GM23338 (cell line): ENCODE results near the gene WDR54. TPM values are rescaled to one million over a fixed set of nuclear protein-coding genes. Genes with fewer than 3 reads are reported as not detected.

Experiments
- ATAC-seq: fragments of 200-7000 bp; cut with Tn5 transposase; 3 replicates; pipeline ENCODE4 v1.9.1; 2020
- DNase-seq: peaks from one replicate; pipeline ENCODE4 v3.0.0-alpha.2; 2015; ENCODE audit warnings: low spot score
- H2AFZ ChIP-seq: fragments of 200-600 bp; sonication (generic); 2 replicates; pipeline ENCODE4 v1.8.0; 2016; ENCODE audit warnings: antibody characterized with exemption, mild to moderate bottlenecking, moderate library complexity
- H3F3A ChIP-seq: fragments of 200-600 bp; sonication (generic); replicated peaks from 2 replicates; pipeline ENCODE4 v1.8.0; 2017; ENCODE audit warnings: antibody characterized with exemption, mixed run types, low read depth
- H3K27ac ChIP-seq: fragments of 200-600 bp; sonication (generic); 2 replicates; pipeline ENCODE4 v1.6.1; 2016; ENCODE audit warnings: low read depth
- H3K27me3 ChIP-seq: fragments of 200-600 bp; sonication (generic); 2 replicates; pipeline ENCODE4 v1.8.0; 2016; ENCODE audit warnings: mild to moderate bottlenecking, mixed run types, moderate library complexity; ENCODE audit not compliant: insufficient read depth
- H3K36me3 ChIP-seq: fragments of 200-600 bp; sonication (generic); 2 replicates; pipeline ENCODE4 v1.8.0; 2016; ENCODE audit warnings: mild to moderate bottlenecking; ENCODE audit not compliant: insufficient read depth
- H3K4me1 ChIP-seq: fragments of 200-600 bp; sonication (generic); 2 replicates; pipeline ENCODE4 v1.8.0; 2016; ENCODE audit warnings: mild to moderate bottlenecking, moderate library complexity; ENCODE audit not compliant: insufficient read depth
- H3K4me2 ChIP-seq: fragments of 200-600 bp; sonication (generic); 2 replicates; pipeline ENCODE4 v1.7.1; 2017; ENCODE audit warnings: mixed run types
- H3K4me3 ChIP-seq: fragments of 200-600 bp; sonication (generic); 2 replicates; pipeline ENCODE4 v1.6.1; 2016; ENCODE audit warnings: mixed run types
- H3K79me2 ChIP-seq: fragments of 200-600 bp; sonication (generic); replicated peaks from 2 replicates; pipeline ENCODE4 v1.8.0; 2017; ENCODE audit warnings: mild to moderate bottlenecking; ENCODE audit not compliant: insufficient read depth
- H3K9me2 ChIP-seq: fragments of 200-600 bp; sonication (generic); 2 replicates; pipeline ENCODE4 v1.8.0; 2017; ENCODE audit not compliant: insufficient read depth
- H4K20me1 ChIP-seq: fragments of 200-600 bp; sonication (generic); replicated peaks from 2 replicates; pipeline ENCODE4 v1.8.0; 2017; ENCODE audit warnings: mild to moderate bottlenecking; ENCODE audit not compliant: insufficient read depth
- H3K27ac Mint-ChIP-seq: 2 replicates; pipeline ENCODE4 v1.8.0; 2020; ENCODE audit warnings: inconsistent platforms, mild to moderate bottlenecking, moderate library complexity, mixed read lengths
- H3K27me3 Mint-ChIP-seq: 3 replicates; pipeline ENCODE4 v1.8.0; 2022; ENCODE audit warnings: low read depth, mild to moderate bottlenecking, moderate library complexity, mixed read lengths, inconsistent platforms; ENCODE audit not compliant: insufficient read depth, poor library complexity
- H3K36me3 Mint-ChIP-seq: 3 replicates; pipeline ENCODE4 v1.8.0; 2021; ENCODE audit warnings: low read depth, mild to moderate bottlenecking, inconsistent platforms, moderate library complexity, mixed read lengths
- H3K4me1 Mint-ChIP-seq: 3 replicates; pipeline ENCODE4 v1.8.0; 2020; ENCODE audit warnings: mild to moderate bottlenecking, inconsistent platforms, mixed read lengths
- H3K4me3 Mint-ChIP-seq: 3 replicates; pipeline ENCODE4 v1.8.0; 2021; ENCODE audit warnings: moderate library complexity, mild to moderate bottlenecking, inconsistent platforms, mixed read lengths
- H3K9me3 Mint-ChIP-seq: 3 replicates; pipeline ENCODE4 v1.8.0; 2020; ENCODE audit warnings: moderate library complexity, mild to moderate bottlenecking, inconsistent platforms, mixed read lengths
- CREB1 ChIP-seq: fragments of 250-450 bp; sonication (Bioruptor Pico); IDR thresholded peaks from 2 replicates; pipeline ENCODE4 v1.5.0; 2020; ENCODE audit warnings: low read depth, mild to moderate bottlenecking, moderate library complexity
- JUNB ChIP-seq: IDR thresholded peaks from one replicate; pipeline ENCODE4 v1.6.1; 2016; ENCODE audit warnings: antibody characterized with exemption; ENCODE audit not compliant: unreplicated experiment
- POLR2AphosphoS5 ChIP-seq: IDR thresholded peaks from 2 replicates; pipeline ENCODE4 v1.6.1; 2016; ENCODE audit warnings: antibody characterized with exemption, low read depth
- STAT1 ChIP-seq: IDR thresholded peaks from one replicate; pipeline ENCODE4 v1.6.1; 2016; ENCODE audit warnings: antibody characterized with exemption; ENCODE audit not compliant: unreplicated experiment
- polyA plus RNA-seq: library from polyadenylated mRNA; unstranded; fragments of >200 nt; fragmentation: Nextera tagmentation; extraction: Ambion mirVana; gene quantifications from 2 replicates; pipeline ENCODE4 v1.2.1, GENCODE V29; 2016
- total RNA-seq: library from RNA; depleted of rRNA; stranded (reverse); fragments of >200 nt; shearing (Covaris generic); gene quantifications from 2 replicates; pipeline ENCODE4 v1.2.3, GENCODE V29; 2014
- TF ChIP-seq, protein P1 (sequence below): fragments of 250-450 bp; sonication (Bioruptor Pico); IDR thresholded peaks from 2 replicates; pipeline ENCODE4 v1.5.0; 2020; ENCODE audit warnings: mild to moderate bottlenecking, moderate library complexity
- TF ChIP-seq, protein P2 (sequence below), 2 experiments: fragments of 200-600 bp in 1 of 2; sonication (generic) in 1 of 2; conservative IDR thresholded peaks; 2 replicates each; pipeline versions ENCODE4 v1.5.1 to v1.6.1; 2016 to 2017; ENCODE audit warnings: antibody characterized with exemption in 2 of 2, low read depth in 2 of 2, mild to moderate bottlenecking in 2 of 2, moderate library complexity in 1 of 2

WDR54 gene
- total and polyA plus RNA-seq, 2 experiments from 2014 or later = 41.3 to 42.6 TPM

DNA sequence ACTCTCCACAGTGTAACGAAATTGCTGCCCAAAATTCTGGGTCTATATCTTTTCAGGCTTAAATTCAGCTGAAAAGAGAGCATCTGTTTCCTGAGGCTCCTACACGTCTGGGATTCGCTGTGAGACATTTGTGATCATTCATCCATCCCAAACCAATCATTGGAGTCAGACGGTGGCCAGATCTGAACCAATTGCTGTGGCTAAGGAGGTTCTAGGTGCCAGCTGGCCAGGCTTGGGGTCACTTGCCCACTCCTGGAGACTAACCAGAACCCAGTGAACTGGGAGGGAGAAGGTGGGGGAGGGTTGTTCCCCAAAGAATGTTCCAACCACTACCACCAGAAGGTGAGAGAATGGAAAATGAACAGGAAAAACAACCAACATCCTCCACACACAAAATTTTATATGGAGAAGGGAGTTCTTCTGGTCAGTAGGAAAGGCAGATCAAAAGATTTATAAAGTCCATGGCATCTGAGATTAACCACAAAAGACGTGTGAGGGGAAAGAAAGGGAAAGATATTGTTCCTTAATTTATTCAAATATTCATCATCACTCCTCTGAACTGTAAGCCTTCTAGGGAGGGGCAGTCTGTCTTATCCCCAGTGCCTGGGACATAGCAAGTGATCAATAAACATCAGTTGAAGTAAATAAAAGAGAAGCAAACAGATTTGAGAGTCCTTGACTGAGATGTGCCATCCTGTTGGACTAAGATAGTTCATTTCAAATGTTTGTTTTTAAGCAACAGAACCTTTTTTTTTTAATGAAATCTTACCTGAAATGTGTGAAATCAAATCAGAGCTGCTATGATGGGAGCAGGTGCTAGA is 23.2 kb downstream of the WDR54 start:
- no peaks in the 10 kb centered on the region for H3K27me3 ChIP-seq
- no peak for DNase-seq
- peaks cover 6% of the 10 kb centered on the region for H3K79me2 ChIP-seq
- peak overlapping the region; percentile 89; the same call in 1 of the 2 replicates for H2AFZ ChIP-seq
- peaks cover 14% of the 10 kb centered on the region for H3F3A ChIP-seq
- no peak overlapping the region for H3K4me2 ChIP-seq
- no peak overlapping the region for H3K4me3 Mint-ChIP-seq
- H3K9me3 Mint-ChIP-seq = no peaks in the 10 kb centered on the region; the same call in 2 of the 3 replicates
- H3K4me1 ChIP-seq = peaks cover 3% of the 10 kb centered on the region; the same call in 1 of the 2 replicates
- H3K4me3 ChIP-seq = no peak overlapping the region
- H3K27ac ChIP-seq = no peak overlapping the region
- peaks cover 2% of the 10 kb centered on the region; the same call in 1 of the 3 replicates for H3K4me1 Mint-ChIP-seq
- no peaks in the 10 kb centered on the region for H3K36me3 Mint-ChIP-seq
- no peak overlapping the region for H3K27ac Mint-ChIP-seq
- peaks cover 5% of the 10 kb centered on the region for H3K27me3 Mint-ChIP-seq
- ATAC-seq = no peak
- H4K20me1 ChIP-seq = no peaks in the 10 kb centered on the region
- no peaks in the 10 kb centered on the region for H3K36me3 ChIP-seq
- TF ChIP-seq, protein P1, sequence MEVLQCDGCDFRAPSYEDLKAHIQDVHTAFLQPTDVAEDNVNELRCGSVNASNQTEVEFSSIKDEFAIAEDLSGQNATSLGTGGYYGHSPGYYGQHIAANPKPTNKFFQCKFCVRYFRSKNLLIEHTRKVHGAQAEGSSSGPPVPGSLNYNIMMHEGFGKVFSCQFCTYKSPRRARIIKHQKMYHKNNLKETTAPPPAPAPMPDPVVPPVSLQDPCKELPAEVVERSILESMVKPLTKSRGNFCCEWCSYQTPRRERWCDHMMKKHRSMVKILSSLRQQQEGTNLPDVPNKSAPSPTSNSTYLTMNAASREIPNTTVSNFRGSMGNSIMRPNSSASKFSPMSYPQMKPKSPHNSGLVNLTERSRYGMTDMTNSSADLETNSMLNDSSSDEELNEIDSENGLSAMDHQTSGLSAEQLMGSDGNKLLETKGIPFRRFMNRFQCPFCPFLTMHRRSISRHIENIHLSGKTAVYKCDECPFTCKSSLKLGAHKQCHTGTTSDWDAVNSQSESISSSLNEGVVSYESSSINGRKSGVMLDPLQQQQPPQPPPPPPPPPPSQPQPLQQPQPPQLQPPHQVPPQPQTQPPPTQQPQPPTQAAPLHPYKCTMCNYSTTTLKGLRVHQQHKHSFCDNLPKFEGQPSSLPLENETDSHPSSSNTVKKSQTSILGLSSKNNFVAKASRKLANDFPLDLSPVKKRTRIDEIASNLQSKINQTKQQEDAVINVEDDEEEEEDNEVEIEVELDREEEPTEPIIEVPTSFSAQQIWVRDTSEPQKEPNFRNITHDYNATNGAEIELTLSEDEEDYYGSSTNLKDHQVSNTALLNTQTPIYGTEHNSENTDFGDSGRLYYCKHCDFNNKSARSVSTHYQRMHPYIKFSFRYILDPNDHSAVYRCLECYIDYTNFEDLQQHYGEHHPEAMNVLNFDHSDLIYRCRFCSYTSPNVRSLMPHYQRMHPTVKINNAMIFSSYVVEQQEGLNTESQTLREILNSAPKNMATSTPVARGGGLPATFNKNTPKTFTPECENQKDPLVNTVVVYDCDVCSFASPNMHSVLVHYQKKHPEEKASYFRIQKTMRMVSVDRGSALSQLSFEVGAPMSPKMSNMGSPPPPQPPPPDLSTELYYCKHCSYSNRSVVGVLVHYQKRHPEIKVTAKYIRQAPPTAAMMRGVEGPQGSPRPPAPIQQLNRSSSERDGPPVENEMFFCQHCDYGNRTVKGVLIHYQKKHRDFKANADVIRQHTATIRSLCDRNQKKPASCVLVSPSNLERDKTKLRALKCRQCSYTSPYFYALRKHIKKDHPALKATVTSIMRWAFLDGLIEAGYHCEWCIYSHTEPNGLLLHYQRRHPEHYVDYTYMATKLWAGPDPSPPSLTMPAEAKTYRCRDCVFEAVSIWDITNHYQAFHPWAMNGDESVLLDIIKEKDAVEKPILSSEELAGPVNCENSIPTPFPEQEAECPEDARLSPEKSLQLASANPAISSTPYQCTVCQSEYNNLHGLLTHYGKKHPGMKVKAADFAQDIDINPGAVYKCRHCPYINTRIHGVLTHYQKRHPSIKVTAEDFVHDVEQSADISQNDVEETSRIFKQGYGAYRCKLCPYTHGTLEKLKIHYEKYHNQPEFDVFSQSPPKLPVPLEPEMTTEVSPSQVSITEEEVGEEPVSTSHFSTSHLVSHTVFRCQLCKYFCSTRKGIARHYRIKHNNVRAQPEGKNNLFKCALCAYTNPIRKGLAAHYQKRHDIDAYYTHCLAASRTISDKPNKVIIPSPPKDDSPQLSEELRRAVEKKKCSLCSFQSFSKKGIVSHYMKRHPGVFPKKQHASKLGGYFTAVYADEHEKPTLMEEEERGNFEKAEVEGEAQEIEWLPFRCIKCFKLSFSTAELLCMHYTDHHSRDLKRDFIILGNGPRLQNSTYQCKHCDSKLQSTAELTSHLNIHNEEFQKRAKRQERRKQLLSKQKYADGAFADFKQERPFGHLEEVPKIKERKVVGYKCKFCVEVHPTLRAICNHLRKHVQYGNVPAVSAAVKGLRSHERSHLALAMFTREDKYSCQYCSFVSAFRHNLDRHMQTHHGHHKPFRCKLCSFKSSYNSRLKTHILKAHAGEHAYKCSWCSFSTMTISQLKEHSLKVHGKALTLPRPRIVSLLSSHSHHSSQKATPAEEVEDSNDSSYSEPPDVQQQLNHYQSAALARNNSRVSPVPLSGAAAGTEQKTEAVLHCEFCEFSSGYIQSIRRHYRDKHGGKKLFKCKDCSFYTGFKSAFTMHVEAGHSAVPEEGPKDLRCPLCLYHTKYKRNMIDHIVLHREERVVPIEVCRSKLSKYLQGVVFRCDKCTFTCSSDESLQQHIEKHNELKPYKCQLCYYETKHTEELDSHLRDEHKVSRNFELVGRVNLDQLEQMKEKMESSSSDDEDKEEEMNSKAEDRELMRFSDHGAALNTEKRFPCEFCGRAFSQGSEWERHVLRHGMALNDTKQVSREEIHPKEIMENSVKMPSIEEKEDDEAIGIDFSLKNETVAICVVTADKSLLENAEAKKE (CRISPR knock-in tag) = no peak
- TF ChIP-seq, protein P2, sequence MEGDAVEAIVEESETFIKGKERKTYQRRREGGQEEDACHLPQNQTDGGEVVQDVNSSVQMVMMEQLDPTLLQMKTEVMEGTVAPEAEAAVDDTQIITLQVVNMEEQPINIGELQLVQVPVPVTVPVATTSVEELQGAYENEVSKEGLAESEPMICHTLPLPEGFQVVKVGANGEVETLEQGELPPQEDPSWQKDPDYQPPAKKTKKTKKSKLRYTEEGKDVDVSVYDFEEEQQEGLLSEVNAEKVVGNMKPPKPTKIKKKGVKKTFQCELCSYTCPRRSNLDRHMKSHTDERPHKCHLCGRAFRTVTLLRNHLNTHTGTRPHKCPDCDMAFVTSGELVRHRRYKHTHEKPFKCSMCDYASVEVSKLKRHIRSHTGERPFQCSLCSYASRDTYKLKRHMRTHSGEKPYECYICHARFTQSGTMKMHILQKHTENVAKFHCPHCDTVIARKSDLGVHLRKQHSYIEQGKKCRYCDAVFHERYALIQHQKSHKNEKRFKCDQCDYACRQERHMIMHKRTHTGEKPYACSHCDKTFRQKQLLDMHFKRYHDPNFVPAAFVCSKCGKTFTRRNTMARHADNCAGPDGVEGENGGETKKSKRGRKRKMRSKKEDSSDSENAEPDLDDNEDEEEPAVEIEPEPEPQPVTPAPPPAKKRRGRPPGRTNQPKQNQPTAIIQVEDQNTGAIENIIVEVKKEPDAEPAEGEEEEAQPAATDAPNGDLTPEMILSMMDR (conservative IDR thresholded peaks at IDR 0.05; ENCODE audit: low read depth in 2 of 2) = no peak
- no peak for TF ChIP-seq JUNB
- no peak for TF ChIP-seq POLR2AphosphoS5
- TF ChIP-seq CREB1 (CRISPR knock-in tag) = no peak
- TF ChIP-seq STAT1 = no peak
- no peaks in the 10 kb centered on the region for H3K9me2 ChIP-seq
